Esophagus squamous epithelium (tissue), 4 donors: ENCODE measurements around the gene AGAP2.

Experiments used
- POLR2A ChIP-seq, 4 donors: fragments of 450-650 bp; IDR thresholded peaks; one replicate each; pipeline ENCODE4 v1.6.1; 2017; ENCODE audit warnings: antibody characterized with exemption in 4 of 4, mild to moderate bottlenecking in 4 of 4, moderate library complexity in 3 of 4
- TF ChIP-seq, protein P1 (sequence below), 6 experiments: fragments of 450-650 bp in 4 of 6; fragments of 200-600 bp in 2 of 6; sonication (generic) in 2 of 6; IDR thresholded peaks; one replicate each; pipeline ENCODE4 v1.5.1; 2016 to 2019; ENCODE audit warnings: antibody characterized with exemption in 6 of 6, mild to moderate bottlenecking in 4 of 6, moderate library complexity in 4 of 6

DNA sequence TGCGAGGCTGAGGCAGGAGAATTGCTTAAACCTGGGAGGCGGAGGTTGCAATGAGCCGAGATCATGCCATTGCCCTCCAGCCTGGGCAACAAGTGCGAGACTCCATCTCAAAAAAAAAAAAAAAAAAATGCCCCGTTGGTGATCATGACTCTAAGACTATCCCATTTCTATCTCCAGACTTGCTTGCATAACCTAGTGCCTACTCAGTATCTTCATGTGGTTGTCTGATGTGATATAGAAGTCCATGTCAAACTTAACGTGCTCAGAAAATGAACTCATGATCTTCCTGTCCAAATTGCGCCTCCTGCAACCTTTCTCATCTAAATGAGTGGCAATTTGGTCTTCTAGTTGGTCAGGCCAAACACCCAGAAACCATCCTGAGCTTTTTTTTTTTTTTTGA, 39.4 kb upstream of the AGAP2 start:
- TF ChIP-seq, protein P1, sequence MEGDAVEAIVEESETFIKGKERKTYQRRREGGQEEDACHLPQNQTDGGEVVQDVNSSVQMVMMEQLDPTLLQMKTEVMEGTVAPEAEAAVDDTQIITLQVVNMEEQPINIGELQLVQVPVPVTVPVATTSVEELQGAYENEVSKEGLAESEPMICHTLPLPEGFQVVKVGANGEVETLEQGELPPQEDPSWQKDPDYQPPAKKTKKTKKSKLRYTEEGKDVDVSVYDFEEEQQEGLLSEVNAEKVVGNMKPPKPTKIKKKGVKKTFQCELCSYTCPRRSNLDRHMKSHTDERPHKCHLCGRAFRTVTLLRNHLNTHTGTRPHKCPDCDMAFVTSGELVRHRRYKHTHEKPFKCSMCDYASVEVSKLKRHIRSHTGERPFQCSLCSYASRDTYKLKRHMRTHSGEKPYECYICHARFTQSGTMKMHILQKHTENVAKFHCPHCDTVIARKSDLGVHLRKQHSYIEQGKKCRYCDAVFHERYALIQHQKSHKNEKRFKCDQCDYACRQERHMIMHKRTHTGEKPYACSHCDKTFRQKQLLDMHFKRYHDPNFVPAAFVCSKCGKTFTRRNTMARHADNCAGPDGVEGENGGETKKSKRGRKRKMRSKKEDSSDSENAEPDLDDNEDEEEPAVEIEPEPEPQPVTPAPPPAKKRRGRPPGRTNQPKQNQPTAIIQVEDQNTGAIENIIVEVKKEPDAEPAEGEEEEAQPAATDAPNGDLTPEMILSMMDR (IDR thresholded peaks at IDR 0.05): no peak
- no peak for TF ChIP-seq POLR2A (IDR thresholded peaks at IDR 0.05)
